Uterus (tissue), 4 donors: Measurements from ENCODE around the gene CYSRT1. TPM values are rescaled to one million over a fixed set of nuclear protein-coding genes. Genes with fewer than 3 reads are reported as not detected.
A peak's percentile ranks its signal among the peaks of the same experiment; 100 is the strongest.

Experiments
- DNase-seq, 2 donors: peaks; one replicate each; pipeline ENCODE4 v3.0.0-alpha.2; 2019 to 2020
- H3K27ac ChIP-seq, 2 donors: fragments of 200-600 bp; sonication (generic); 1 replicate in 1 of 2; 2 replicates in 1 of 2; pipeline ENCODE4 v1.5.1; 2016 to 2018
- H3K27me3 ChIP-seq, 2 donors: fragments of 200-600 bp; sonication (generic); one replicate each; pipeline ENCODE4 v1.5.1; 2018 to 2019; ENCODE audit warnings: control low read depth in 1 of 2
- H3K36me3 ChIP-seq, 2 donors: fragments of 200-600 bp; sonication (generic); one replicate each; pipeline ENCODE4 v1.5.1; 2019; ENCODE audit warnings: control low read depth in 1 of 2
- H3K4me1 ChIP-seq, 2 donors: fragments of 200-600 bp; sonication (generic); one replicate each; pipeline ENCODE4 v1.5.1; 2018 to 2019; ENCODE audit warnings: control low read depth in 1 of 2
- H3K4me3 ChIP-seq, 2 donors: fragments of 200-600 bp; sonication (generic); 1 replicate in 1 of 2; 2 replicates in 1 of 2; pipeline ENCODE4 v1.5.1; 2018 to 2019; ENCODE audit warnings: mild to moderate bottlenecking in 1 of 2
- H3K9me3 ChIP-seq, 2 donors: fragments of 200-600 bp; sonication (generic); one replicate each; pipeline ENCODE4 v1.5.1; 2019; ENCODE audit warnings: control low read depth in 1 of 2
- CTCF ChIP-seq, 4 experiments: fragments of 200-600 bp in 2 of 4; fragments of 450-650 bp in 2 of 4; sonication (generic) in 2 of 4; IDR thresholded peaks; one replicate each; pipeline ENCODE4 v1.5.1; 2016 to 2019; ENCODE audit warnings: antibody characterized with exemption in 4 of 4, mild to moderate bottlenecking in 2 of 4, moderate library complexity in 1 of 4
- POLR2A ChIP-seq, 2 donors: fragments of 450-650 bp; IDR thresholded peaks; one replicate each; pipeline ENCODE4 v1.6.1; 2016; ENCODE audit warnings: antibody characterized with exemption in 2 of 2, mild to moderate bottlenecking in 1 of 2, moderate library complexity in 1 of 2
- intact Hi-C: fragments of 100-400 bp; cut with DNase I; formaldehyde crosslinking; loops from one replicate; pipeline ENCODE4 v1.15.1; 2023; ENCODE audit warnings: low total_unique reads
- total RNA-seq, 4 donors: library from RNA; depleted of rRNA in 3 of 4; stranded (reverse); fragments of >200 nt in 3 of 4; gene quantifications; one replicate each; pipeline versions ENCODE4 v1.1.0 to v1.2.4, GENCODE V29; 2014 to 2023
- donor health status: DM: yes; HTN: yes; CAD: no.

The CYSRT1 gene
- total RNA-seq, 4 donors from 2014 or later, result 0.34 TPM; not detected in 3

DNA sequence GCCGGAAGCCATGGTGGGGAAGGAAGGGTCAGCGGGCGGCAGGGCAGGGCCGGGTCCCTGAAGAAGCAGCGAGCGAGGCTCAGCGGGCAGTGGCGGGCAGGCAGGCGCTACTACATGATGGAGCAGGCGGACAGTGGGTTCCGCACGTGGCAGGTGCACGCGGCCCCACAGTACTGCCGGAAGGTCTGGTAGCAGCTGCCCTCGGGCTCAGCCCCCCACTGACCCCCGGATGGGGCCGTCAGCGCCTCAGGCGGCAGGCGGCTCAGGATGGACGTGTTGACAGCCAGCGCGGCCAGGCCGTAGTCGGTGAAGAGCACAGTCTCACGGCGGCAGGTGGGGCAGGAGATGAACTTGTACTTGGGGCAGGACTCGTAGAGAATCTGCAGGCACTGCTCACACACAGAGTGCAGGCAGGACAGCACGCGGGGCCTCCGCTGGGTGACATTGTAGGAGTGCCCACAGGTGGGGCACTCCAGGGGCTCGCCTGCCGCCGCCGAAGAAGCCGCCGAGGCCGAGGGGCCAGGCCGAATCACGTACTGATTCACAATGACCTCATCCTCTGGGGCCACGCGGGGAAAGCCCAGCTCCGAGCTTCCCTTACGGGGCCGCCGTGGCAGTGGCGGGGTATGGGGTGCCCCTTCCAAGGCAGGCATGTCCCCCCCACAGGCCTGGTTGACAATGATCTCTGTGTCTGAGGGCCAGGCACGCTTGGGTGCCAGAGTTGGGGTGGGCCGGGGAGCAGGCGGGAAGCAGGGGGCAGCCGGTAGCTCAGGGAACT, 4.5 kb upstream of the CYSRT1 start:
- Histone ChIP-seq H3K27ac (no peak overlapping the region), H3K9me3 (no peaks in the 10 kb centered on the region), H3K27me3 (no peaks in the 10 kb centered on the region), H3K36me3 (no peaks in the 10 kb centered on the region), H3K4me1 (peaks cover 0 to 19% of the 10 kb centered on the region in 2 donors), H3K4me3 (no peak overlapping the region)
- intact Hi-C loops, result loop anchor here (10.0 kb wide), 1 partner anchor 106 kb away; the partner anchor contains the start of gene DPP7
- no peak for TF ChIP-seq CTCF (IDR thresholded peaks at IDR 0.05)
- TF ChIP-seq POLR2A (IDR thresholded peaks at IDR 0.05), result no peak
- DNase-seq, result no peak

DNA sequence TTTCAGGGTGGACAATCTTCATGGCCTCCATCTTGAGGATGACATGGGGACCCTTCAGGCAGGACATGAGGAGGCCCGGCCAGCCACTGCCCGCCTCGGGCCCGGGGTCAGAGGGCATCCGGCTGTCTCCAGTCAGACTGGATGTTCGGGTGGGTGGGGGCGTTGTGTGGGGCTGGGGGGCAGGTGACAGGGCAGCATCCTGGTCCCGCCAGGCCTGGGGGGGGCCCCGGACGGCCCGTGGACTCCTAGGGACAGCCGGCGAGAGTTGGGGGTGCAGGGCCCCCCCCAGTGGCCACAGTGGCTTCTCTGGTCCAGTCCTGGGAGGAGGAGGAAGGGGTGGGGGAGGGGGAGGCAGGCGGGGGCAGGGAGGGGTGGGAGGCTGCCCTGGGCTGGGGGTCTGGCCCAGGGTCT, 3.9 kb upstream of the CYSRT1 start:
- Histone ChIP-seq H3K4me1 (peaks cover 0 to 19% of the 10 kb centered on the region in 2 donors), H3K4me3 (no peak overlapping the region), H3K9me3 (no peaks in the 10 kb centered on the region), H3K36me3 (no peaks in the 10 kb centered on the region), H3K27me3 (no peaks in the 10 kb centered on the region), H3K27ac (no peak overlapping the region)
- intact Hi-C loops, result loop anchor here (10.0 kb wide), 1 partner anchor 106 kb away; the partner anchor contains the start of gene DPP7
- DNase-seq, result no peak
- TF ChIP-seq POLR2A (IDR thresholded peaks at IDR 0.05) (no peak), CTCF (IDR thresholded peaks at IDR 0.05) (no peak)

GRCh38 chr9:137221506-137222111, 3.4 kb upstream of the CYSRT1 start:
- Histone ChIP-seq H3K27ac (no peak overlapping the region), H3K4me3 (peak overlapping the region in 1 of 2 donors; percentile 38), H3K27me3 (no peaks in the 10 kb centered on the region), H3K36me3 (no peaks in the 10 kb centered on the region), H3K4me1 (peaks cover 0 to 19% of the 10 kb centered on the region in 2 donors), H3K9me3 (no peaks in the 10 kb centered on the region)
- DNase-seq, result no peak
- intact Hi-C loops, result loop anchor here (10.0 kb wide), 1 partner anchor 107 kb away; the partner anchor contains the start of gene DPP7
- TF ChIP-seq CTCF (IDR thresholded peaks at IDR 0.05) (no peak), POLR2A (IDR thresholded peaks at IDR 0.05) (no peak)

DNA sequence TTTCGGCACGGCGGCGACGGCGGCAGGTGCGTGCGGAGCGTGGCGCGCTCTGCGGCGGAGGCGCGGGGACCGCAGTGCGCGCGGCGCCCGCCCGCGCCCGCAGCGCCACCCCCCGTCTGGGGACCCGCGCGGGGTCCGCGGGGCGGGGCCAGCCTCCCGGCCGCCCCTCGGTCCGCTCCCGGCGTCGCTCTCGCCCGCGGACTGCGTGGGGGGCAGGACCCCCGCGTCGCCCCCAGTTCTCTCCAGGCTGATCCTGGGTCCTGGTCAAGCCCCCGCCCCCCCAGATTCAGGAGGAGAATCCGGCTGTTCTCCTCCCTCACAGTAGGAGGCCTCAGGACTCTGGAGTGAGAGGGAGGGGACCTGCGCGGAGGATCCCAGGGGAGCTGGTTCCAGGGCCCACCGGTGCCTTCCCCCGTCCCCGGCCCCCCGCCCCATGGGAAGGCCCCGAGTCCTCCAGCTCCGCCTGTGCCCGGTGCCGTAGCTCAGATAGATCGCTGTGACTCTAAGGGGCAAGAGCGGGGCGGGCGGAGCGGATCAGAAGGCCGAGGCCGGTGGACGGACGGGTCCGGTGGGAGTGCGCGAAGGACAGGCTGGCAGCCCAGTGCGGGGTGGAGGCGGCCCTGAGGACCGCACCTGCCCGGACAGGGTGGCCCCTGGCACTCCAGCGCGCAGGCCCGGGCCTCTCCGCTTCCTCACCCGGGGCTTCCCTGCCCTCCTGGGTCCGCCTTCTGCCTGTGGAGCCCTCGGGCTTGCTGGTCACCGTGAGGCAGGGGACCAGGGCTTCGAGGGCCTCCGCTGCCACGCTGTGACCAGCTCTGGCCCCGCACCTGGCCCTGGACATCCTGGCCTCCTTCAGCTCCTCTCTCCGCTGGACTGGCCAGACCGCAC, 2.5 kb upstream of the CYSRT1 start, which contains the start of gene RNF208:
Gene RNF208 (minus strand): TSS at position 51 of the 888 bp plus-strand sequence. CDS start 1,028 bp downstream, outside the sequence.
- TF ChIP-seq CTCF (IDR thresholded peaks at IDR 0.05), result no peak
- no peak for TF ChIP-seq POLR2A (IDR thresholded peaks at IDR 0.05)
- H3K4me1 ChIP-seq, result peaks cover 0 to 19% of the 10 kb centered on the region in 2 donors
- DNase-seq, result no peak
- peak within 1 kb of the TSS; percentile 58 to 63 for H3K4me3 ChIP-seq
- no peaks in the 10 kb centered on the region for H3K9me3 ChIP-seq
- no peaks in the 10 kb centered on the region for H3K36me3 ChIP-seq
- intact Hi-C loops, result loop anchor here (10.0 kb wide), 1 partner anchor 108 kb away; the partner anchor contains the start of gene DPP7
- peak within 1 kb of the TSS; percentile 76 to 90 for H3K27ac ChIP-seq
- H3K27me3 ChIP-seq, result no peaks in the 10 kb centered on the region
